GM18520 (cell line): ENCODE measurements around the gene DAB1.

ENCODE experiments used
- ATAC-seq: cut with Tn5 transposase; IDR thresholded peaks from one replicate; pipeline ENCODE4 v1.9.1; 2021; ENCODE audit not compliant: unreplicated experiment

DAB1 gene

GRCh38 chr1:56995414-56996100 is 428.3 kb downstream of the DAB1 start:
- ATAC-seq = no peak

GRCh38 chr1:56993475-56993874 is 430.4 kb downstream of the DAB1 start:
- no peak for ATAC-seq

DNA sequence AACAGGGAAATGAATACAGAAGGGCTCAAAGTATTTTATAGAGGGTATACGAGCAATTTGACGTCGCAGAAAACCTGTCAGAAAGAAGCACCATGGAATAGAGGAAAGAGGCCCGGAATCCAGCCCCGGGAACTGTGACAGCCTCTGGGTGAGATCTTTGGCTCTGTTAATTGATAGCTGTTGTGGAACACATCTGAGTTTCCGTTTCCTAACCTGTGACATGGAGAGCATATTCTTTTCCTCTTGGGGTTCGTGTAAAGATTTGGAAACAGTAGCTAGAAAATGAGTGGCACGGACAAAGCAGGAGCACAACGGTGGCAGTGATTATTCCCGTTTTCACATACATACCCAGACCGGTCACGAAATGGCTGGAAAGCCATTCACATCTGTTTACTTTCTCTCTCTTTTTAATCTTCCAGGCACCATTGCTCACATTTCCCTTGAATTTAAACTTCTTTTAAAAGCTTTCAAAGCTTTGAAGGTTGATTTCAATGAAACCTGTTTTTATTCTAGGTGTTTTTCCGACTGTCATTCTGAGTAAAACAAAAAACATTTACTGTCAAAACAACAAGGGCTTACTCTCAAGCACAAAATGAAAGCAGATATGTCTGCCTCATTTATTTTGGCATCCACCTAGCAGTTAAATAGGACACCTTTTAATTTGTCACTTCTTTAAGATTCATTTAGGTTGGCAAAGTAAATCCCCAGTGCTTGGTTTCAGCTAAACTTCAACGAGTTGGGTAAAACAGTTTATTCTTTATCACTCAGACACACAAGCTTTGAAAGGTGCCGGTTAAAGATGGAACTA is 431.3 kb downstream of the DAB1 start:
- no peak for ATAC-seq

- no peak for ATAC-seq
Measured at GRCh38 chr1:56991576-56991975, 432.3 kb downstream of the DAB1 start.

- ATAC-seq = no peak
Measured at GRCh38 chr1:56986397-56986796, 437.5 kb downstream of the DAB1 start.

DNA sequence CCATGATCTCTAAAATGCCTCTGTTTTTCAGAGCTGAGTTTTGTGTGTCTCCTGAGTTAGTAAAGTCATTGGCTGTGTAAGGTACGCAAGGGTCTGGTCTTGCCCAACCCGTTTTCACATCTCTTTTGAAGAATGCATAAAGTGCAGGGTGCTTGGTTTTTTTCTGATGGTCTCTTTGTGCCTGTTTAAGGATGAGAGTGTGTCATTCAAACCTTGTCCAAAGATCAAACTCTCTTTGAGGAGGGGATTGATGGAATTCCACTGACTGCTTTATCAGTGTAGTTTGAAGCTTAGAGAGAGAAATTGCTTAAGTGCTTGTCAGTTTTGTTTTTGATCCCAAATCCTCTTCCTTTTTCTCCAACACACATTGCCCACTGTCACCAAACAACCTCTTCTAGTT is 438.0 kb downstream of the DAB1 start:
- ATAC-seq = no peak

GRCh38 chr1:56983484-56983883 is 440.4 kb downstream of the DAB1 start:
- ATAC-seq = no peak

DNA sequence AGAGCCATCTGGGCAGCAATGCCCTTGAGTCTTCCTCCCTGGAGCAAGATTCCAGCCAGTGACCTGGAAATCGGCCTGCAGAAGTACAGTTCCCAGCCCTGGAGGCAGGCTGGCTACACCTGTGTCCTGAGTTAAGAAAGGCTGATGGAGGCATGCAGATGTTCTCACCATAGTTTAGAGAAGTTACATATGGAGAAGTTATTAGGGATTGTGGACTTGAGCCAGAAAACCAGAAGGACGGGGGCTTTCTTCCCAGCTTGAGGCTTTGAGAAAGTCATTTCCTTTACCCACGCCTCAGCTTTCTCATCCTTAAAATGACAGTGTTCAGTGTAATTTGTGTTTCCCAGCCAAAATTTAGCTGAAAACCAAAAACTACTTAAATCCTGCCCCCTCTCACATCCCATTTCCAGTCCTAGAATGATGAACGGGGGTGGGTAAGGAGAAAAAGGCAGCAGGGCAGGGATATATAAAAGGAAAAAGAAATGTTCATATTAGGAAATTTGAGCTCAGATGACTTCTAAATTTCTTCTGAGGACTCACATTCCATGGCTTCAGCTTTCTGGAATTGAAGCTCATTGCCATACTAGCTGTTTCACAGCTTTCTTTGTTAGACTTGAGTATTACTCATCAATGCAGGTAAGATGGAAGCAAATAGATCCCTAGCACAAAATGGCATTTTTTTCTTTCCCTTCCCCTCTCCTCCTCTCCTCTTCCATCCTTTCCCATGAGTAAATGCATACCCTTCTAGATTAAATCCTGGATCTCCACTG is 443.7 kb downstream of the DAB1 start:
- no peak for ATAC-seq

GRCh38 chr1:56978819-56979218 is 445.0 kb downstream of the DAB1 start:
- ATAC-seq = no peak

- no peak for ATAC-seq
Measured at GRCh38 chr1:56977910-56978309, 445.9 kb downstream of the DAB1 start.

DNA sequence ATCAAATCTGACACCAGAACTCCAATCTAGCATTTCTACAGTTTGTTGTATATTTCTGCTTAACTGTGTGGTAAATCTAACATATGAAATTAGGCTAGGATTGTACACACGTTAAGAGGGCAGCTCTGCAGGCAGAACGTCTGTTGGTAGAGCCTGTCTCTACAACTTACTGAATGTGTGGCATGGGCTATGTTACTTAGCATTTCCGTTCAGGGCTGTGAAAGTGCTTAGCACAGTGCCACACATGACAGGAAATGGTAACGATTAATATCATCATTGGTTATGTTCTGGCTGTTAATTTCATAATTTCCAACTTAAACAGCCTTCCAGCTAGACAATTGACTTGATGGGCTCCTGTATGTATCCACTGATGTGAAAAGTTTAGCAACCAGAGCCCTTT is 448.4 kb downstream of the DAB1 start:
- no peak for ATAC-seq

DNA sequence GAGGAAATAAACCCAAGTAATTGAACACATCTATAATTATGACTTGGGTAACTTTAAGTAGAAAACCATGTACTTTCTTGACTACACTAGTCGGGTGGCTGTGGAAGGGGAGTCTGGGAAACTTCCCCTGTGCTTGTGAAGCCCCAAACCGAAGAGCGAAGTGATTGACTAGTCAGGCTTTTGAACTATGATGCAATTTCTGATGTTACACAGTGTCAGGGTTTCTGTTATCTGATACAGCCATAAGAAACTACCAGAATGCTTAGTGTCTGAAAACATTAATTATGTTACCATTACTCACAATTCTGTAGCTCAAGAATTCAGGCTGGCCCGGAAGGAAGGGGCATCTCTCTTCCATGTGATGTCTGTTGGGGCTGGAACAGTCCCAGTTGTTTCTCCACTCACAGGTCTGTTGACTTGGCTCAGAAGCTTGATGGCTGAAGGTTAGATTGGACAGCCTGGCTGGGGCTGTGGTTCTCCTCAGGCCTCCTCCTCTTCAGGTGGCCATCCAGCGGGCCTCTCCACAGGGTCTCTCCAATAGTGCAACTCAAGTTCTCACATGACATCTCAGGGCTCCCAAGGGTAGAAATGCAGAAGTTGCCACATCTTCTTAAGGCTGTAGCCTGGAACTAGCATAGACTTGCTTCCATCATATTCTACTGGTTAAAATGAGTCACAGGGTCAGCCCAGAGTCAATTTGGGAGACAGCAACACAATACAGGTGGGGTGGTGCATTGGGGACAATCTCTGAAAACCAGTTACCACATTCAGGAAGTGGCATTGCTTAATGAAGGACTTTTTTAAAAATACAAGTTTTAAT is 449.7 kb downstream of the DAB1 start:
- no peak for ATAC-seq

- no peak for ATAC-seq
Measured at GRCh38 chr1:56972976-56973375, 450.9 kb downstream of the DAB1 start.

GRCh38 chr1:56970280-56970679 is 453.6 kb downstream of the DAB1 start:
- no peak for ATAC-seq

- ATAC-seq = no peak
Measured at GRCh38 chr1:56968878-56969495, 454.9 kb downstream of the DAB1 start.

- no peak for ATAC-seq
Measured at GRCh38 chr1:56967900-56968832, 455.7 kb downstream of the DAB1 start.

- ATAC-seq = no peak
Measured at GRCh38 chr1:56967355-56967754, 456.5 kb downstream of the DAB1 start.

- no peak for ATAC-seq
Measured at GRCh38 chr1:56966698-56966999, 457.2 kb downstream of the DAB1 start.

GRCh38 chr1:56965916-56966697 is 457.8 kb downstream of the DAB1 start, which contains the start of gene C8B:
Gene C8B (minus strand): TSS chr1:56966015. CDS start chr1:56965948, 67 bp downstream.
- ATAC-seq = no peak
